Type B pancreatic cell (in vitro differentiated cells): ENCODE measurements around the gene BCL2L15. TPM values are rescaled to one million over a fixed set of nuclear protein-coding genes. Genes with fewer than 3 reads are reported as not detected.

Source experiments
- DNase-seq: peaks from one replicate; pipeline ENCODE4 v3.0.0; 2021; ENCODE audit warnings: mixed read lengths; ENCODE audit not compliant: unreplicated experiment; ENCODE audit errors: extremely low spot score
- H3K27ac Mint-ChIP-seq: 2 replicates; pipeline ENCODE4 v1.8.0; 2021; ENCODE audit warnings: mild to moderate bottlenecking, mixed read lengths
- H3K27me3 Mint-ChIP-seq: 2 replicates; pipeline ENCODE4 v1.8.0; 2021; ENCODE audit warnings: mixed read lengths
- H3K36me3 Mint-ChIP-seq: 2 replicates; pipeline ENCODE4 v1.8.0; 2021; ENCODE audit warnings: mixed read lengths
- H3K4me1 Mint-ChIP-seq: one replicate; pipeline ENCODE4 v1.8.0; 2021; ENCODE audit warnings: mixed read lengths; ENCODE audit not compliant: unreplicated experiment
- H3K4me3 Mint-ChIP-seq: 2 replicates; pipeline ENCODE4 v1.8.0; 2021; ENCODE audit warnings: mild to moderate bottlenecking, mixed read lengths
- H3K9me3 Mint-ChIP-seq: 2 replicates; pipeline ENCODE4 v1.8.0; 2021; ENCODE audit warnings: mixed read lengths
- CTCF ChIP-seq: fragments of 200-600 bp; sonication (generic); conservative IDR thresholded peaks from 2 replicates; pipeline ENCODE4 v1.5.0; 2021; ENCODE audit warnings: antibody characterized with exemption, mild to moderate bottlenecking
- long read RNA-seq: library from polyadenylated mRNA; unstranded; transcript quantifications from one replicate; pipeline ENCODE4 v2.0.0, GENCODE V29; 2020
- total RNA-seq: library from RNA; stranded (reverse); gene quantifications from 2 replicates; pipeline ENCODE4 v1.2.1, GENCODE V29; 2021; ENCODE audit warnings: low replicate concordance

BCL2L15 gene
- total RNA-seq = 1.2 TPM in 2 replicates
- long read RNA-seq = 0 reads

DNA sequence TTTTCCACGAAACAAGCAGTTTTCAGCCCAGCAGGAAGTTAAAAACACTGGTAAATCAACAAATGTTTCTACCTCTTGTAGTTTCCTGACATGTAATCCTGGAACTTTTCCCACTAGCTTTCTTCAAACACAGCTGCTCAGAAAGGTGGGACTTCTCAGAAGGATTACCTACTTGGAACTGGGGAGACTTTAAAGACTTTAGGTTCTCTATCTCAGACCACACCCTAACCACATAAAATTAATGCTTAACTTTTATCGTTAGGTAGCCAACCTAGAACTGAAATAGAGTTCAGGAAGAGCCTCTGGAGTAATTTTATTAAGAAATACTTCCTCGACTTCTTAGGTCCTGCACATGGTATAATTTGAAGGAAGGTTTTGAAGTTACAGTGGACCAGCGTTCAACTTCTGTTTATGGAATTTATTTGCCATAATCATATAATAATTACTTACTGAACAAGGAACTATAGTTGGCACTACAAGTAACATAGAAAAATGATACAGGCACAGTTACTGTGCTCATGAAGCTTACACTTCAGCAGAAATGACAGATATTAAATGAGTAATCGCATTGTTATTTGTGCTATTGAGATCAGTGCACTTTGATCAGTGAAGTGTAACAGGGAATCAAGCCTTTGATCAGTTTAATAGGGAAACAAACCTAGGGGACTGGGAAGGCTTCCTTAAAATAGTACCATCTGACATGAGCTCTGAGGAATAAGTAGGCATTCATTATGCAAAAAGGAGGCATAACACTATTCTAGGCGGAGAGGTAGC is at the start of gene BCL2L15:
Gene BCL2L15, minus strand, starts transcription at position 180 of the 774 bp plus-strand sequence. CDS start 206 bp downstream, outside the sequence.
- Mint-ChIP-seq H3K4me3 (no peak within 1 kb of the TSS), H3K9me3 (no peaks in the 10 kb centered on the region), H3K4me1 (no peaks in the 10 kb centered on the region)

DNA sequence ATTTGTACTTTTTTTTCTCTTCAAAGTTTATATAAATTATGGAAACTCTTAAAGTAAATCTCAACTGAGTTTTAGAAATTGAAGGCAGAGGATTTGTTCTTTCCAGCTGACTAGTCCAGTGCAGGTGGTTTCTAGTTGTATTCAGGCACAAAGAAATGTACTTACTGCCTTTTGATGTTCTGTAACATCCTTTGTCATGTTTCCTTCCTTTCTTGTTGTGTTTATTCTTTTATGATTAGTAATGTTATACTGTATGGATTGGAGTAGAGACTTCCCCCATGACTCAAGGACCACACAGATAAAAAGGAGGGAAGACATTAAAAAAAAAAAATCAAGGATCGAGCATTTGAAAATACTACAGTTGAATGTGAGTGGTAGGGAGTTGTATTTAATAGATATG is 49.8 kb upstream of the BCL2L15 start:
- DNase-seq = no peak
- H3K4me3 Mint-ChIP-seq = no peak overlapping the region
- H3K4me1 Mint-ChIP-seq = peaks cover 31% of the 10 kb centered on the region
- H3K27ac Mint-ChIP-seq = no peak overlapping the region
- H3K27me3 Mint-ChIP-seq = no peaks in the 10 kb centered on the region
- H3K9me3 Mint-ChIP-seq = no peaks in the 10 kb centered on the region
- no peak for TF ChIP-seq CTCF
- H3K36me3 Mint-ChIP-seq = peaks cover 10% of the 10 kb centered on the region

More for the DNA sequence above, at the start of gene BCL2L15:
- H3K27ac Mint-ChIP-seq = no peak within 1 kb of the TSS
- TF ChIP-seq CTCF = no peak
- no peaks in the 10 kb centered on the region for H3K27me3 Mint-ChIP-seq
- no peak for DNase-seq
- H3K36me3 Mint-ChIP-seq = no peaks in the 10 kb centered on the region

GRCh38 chr1:113935970-113936369 is 48.6 kb upstream of the BCL2L15 start:
- Mint-ChIP-seq H3K27me3 (no peaks in the 10 kb centered on the region), H3K36me3 (peaks cover 6% of the 10 kb centered on the region), H3K4me1 (peaks cover 42% of the 10 kb centered on the region), H3K9me3 (no peaks in the 10 kb centered on the region), H3K4me3 (no peak overlapping the region), H3K27ac (no peak overlapping the region)
- no peak for TF ChIP-seq CTCF
- DNase-seq = no peak

DNA sequence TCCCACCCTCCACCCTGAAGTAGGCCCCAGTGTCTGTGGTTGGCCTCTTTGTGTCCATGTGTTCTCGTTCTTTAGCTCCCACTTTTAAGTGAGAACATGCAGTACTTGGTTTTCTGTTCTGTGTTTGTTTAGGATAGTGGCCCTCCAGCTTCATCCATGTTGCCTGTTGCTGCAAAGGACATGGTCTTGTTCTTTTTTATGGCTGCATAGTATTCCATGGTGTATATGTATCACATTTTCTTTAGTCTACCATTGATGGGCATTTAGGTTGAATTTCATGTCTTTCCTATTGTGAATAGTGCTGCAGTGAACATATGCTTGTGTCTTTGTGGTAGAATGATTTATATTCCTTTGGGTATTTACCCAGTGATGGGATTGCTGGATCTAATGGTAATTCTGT is 47.8 kb upstream of the BCL2L15 start:
- no peak overlapping the region for H3K27ac Mint-ChIP-seq
- peaks cover 45% of the 10 kb centered on the region for H3K4me1 Mint-ChIP-seq
- H3K4me3 Mint-ChIP-seq = no peak overlapping the region
- no peak for DNase-seq
- H3K9me3 Mint-ChIP-seq = no peaks in the 10 kb centered on the region
- no peak for TF ChIP-seq CTCF
- no peaks in the 10 kb centered on the region for H3K36me3 Mint-ChIP-seq
- no peaks in the 10 kb centered on the region for H3K27me3 Mint-ChIP-seq

GRCh38 chr1:113934511-113935055 is 47.2 kb upstream of the BCL2L15 start:
- H3K36me3 Mint-ChIP-seq = no peaks in the 10 kb centered on the region
- TF ChIP-seq CTCF = no peak
- no peaks in the 10 kb centered on the region for H3K27me3 Mint-ChIP-seq
- H3K27ac Mint-ChIP-seq = no peak overlapping the region
- no peak for DNase-seq
- peaks cover 45% of the 10 kb centered on the region for H3K4me1 Mint-ChIP-seq
- no peak overlapping the region for H3K4me3 Mint-ChIP-seq
- H3K9me3 Mint-ChIP-seq = no peaks in the 10 kb centered on the region
